NB4 (cell line): Measurements from ENCODE around the gene TSSK6.

Experiments
- DNase-seq: peaks from one replicate; pipeline ENCODE4 v3.0.0; 2010; ENCODE audit warnings: low read depth
- H3K4me3 ChIP-seq: one replicate; pipeline ENCODE4 v1.5.1; 2011; ENCODE audit warnings: mild to moderate bottlenecking, low read depth, low read length, moderate library complexity
- MAX ChIP-seq: IDR thresholded peaks from 2 replicates; pipeline ENCODE4 v1.6.1; 2011; ENCODE audit warnings: low read depth, low read length
- MYC ChIP-seq: IDR thresholded peaks from 2 replicates; pipeline ENCODE4 v1.6.1; 2011; ENCODE audit warnings: low read depth, low read length
- POLR2A ChIP-seq: IDR thresholded peaks from 2 replicates; pipeline ENCODE4 v1.6.1; 2011; ENCODE audit warnings: mild to moderate bottlenecking; ENCODE audit not compliant: insufficient read length; ENCODE audit errors: extremely low read depth
- TF ChIP-seq, protein P1 (sequence below): IDR thresholded peaks from one replicate; pipeline ENCODE4 v1.5.1; 2012; ENCODE audit warnings: low read depth, low read length

TSSK6 gene

GRCh38 chr19:19514215-19514657 lies 1.1 kb downstream of the TSSK6 start:
- no peak for DNase-seq
- TF ChIP-seq MYC (no peak), POLR2A (no peak), MAX (no peak)
- TF ChIP-seq, protein P1, sequence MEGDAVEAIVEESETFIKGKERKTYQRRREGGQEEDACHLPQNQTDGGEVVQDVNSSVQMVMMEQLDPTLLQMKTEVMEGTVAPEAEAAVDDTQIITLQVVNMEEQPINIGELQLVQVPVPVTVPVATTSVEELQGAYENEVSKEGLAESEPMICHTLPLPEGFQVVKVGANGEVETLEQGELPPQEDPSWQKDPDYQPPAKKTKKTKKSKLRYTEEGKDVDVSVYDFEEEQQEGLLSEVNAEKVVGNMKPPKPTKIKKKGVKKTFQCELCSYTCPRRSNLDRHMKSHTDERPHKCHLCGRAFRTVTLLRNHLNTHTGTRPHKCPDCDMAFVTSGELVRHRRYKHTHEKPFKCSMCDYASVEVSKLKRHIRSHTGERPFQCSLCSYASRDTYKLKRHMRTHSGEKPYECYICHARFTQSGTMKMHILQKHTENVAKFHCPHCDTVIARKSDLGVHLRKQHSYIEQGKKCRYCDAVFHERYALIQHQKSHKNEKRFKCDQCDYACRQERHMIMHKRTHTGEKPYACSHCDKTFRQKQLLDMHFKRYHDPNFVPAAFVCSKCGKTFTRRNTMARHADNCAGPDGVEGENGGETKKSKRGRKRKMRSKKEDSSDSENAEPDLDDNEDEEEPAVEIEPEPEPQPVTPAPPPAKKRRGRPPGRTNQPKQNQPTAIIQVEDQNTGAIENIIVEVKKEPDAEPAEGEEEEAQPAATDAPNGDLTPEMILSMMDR, result no peak
- no peak overlapping the region for H3K4me3 ChIP-seq

GRCh38 chr19:19513682-19514081 lies 1.7 kb downstream of the TSSK6 start:
- no peak for DNase-seq
- no peak overlapping the region for H3K4me3 ChIP-seq
- TF ChIP-seq MAX (no peak), POLR2A (no peak), MYC (no peak)
- TF ChIP-seq, protein P1, result no peak

GRCh38 chr19:19510432-19510831 lies 4.9 kb downstream of the TSSK6 start:
- TF ChIP-seq MAX, result no peak
- no peak for TF ChIP-seq MYC
- TF ChIP-seq POLR2A, result no peak
- TF ChIP-seq, protein P1, result no peak
- H3K4me3 ChIP-seq, result no peak overlapping the region
- DNase-seq, result no peak

GRCh38 chr19:19508217-19508616 lies 7.1 kb downstream of the TSSK6 start:
- DNase-seq, result no peak
- H3K4me3 ChIP-seq, result no peak overlapping the region
- TF ChIP-seq, protein P1, result no peak
- TF ChIP-seq MYC (no peak), MAX (no peak), POLR2A (no peak)

DNA sequence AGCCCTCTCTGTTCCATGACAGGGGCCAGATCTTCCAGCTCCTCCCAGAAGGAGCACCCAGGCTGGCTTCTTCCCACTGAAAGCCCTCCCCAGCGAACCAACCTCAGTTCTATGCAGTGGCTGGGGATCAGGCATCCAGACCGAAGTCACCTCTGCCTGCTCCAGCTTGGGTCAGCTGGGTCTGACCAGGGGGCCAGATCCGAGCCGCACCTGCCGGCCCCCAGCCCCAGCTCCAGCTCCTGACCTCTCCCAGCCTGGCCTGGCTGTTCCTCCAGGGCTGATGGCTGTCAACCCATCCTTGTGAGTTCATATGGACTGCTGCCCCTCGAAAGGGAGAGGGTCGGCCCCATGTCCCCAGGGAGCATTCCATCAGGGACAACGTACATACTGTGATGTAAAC lies 8.0 kb downstream of the TSSK6 start:
- TF ChIP-seq POLR2A (no peak), MAX (no peak), MYC (no peak)
- TF ChIP-seq, protein P1, result no peak
- DNase-seq, result no peak
- no peak overlapping the region for H3K4me3 ChIP-seq

GRCh38 chr19:19506592-19506991 lies 8.8 kb downstream of the TSSK6 start:
- DNase-seq, result no peak
- TF ChIP-seq POLR2A (no peak), MAX (no peak), MYC (no peak)
- TF ChIP-seq, protein P1, result no peak
- H3K4me3 ChIP-seq, result no peak overlapping the region
